IPS-18a (cell line): ENCODE measurements around the gene ARHGEF39.
A peak's percentile ranks its signal among the peaks of the same experiment; 100 is the strongest.
"Not testable (repeated sequence)": the region's sequence is repeated elsewhere in the genome, so short reads cannot be mapped to it uniquely, and the experiment has no call there.

Experiments used
- H3K27ac ChIP-seq: one replicate; pipeline ENCODE4 v1.5.1; 2013; ENCODE audit warnings: low read length
- H3K27me3 ChIP-seq: one replicate; pipeline ENCODE4 v1.6.1; 2013; ENCODE audit warnings: mild to moderate bottlenecking, low read length; ENCODE audit not compliant: control insufficient read depth, insufficient read depth
- H3K36me3 ChIP-seq: one replicate; pipeline ENCODE4 v1.6.1; 2013; ENCODE audit warnings: low read depth, low read length; ENCODE audit not compliant: control insufficient read depth
- H3K4me1 ChIP-seq: one replicate; pipeline ENCODE4 v1.6.1; 2013; ENCODE audit warnings: low read depth, low read length; ENCODE audit not compliant: control insufficient read depth
- H3K4me3 ChIP-seq: one replicate; pipeline ENCODE4 v1.5.1; 2013; ENCODE audit warnings: low read length
- H3K9ac ChIP-seq: one replicate; pipeline ENCODE4 v1.6.1; 2013; ENCODE audit warnings: mild to moderate bottlenecking, low read length, moderate library complexity
- H3K9me3 ChIP-seq: one replicate; pipeline ENCODE4 v1.6.1; 2013; ENCODE audit warnings: low read depth, low read length; ENCODE audit not compliant: control insufficient read depth

ARHGEF39 gene

DNA sequence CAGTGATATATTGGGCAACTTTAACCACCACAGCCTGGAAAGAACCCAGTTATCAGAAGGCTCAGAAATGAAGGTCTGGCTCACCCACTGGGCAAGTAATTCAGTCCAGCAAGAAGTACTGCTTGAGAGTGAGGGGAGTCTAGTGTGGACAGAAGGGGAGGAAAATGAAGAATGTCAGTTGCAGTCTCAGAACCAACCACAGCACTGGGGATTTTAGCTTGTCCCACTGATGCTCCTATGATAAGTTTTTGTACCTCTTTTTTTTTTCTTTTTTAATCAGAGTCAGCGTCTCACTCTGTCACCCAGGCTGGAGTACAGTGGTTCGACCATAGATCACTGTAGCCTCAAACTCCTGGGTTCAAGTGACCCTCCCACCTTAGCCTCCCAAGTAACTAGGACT, 37.4 kb downstream of the ARHGEF39 start:
- Histone ChIP-seq H3K27me3 (no peaks in the 10 kb centered on the region), H3K36me3 (no peaks in the 10 kb centered on the region), H3K4me3 (no peak overlapping the region), H3K27ac (no peak overlapping the region), H3K9me3 (no peaks in the 10 kb centered on the region), H3K9ac (no peak overlapping the region), H3K4me1 (no peaks in the 10 kb centered on the region)

DNA sequence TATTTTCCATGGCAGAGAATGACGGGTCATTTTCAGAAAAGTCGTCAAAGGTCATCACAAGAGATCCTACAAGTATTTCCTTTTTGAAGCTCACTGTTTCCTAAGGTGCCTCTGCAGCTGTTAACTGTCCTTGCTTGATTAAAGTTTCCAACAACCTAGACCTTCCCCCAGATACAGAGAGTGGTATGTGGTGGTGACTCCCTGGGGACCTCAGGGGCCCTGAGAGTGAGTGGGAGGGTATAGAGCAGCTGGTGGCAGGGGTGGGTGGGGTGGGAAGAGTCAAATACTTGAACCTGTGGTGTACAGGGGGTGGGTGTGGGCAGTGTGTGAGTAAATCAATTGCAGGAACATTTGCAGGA, 45.2 kb downstream of the ARHGEF39 start:
- no peak overlapping the region for H3K9ac ChIP-seq
- H3K9me3 ChIP-seq: no peaks in the 10 kb centered on the region
- H3K4me1 ChIP-seq: peaks cover 4% of the 10 kb centered on the region
- no peaks in the 10 kb centered on the region for H3K36me3 ChIP-seq
- H3K27ac ChIP-seq: no peak overlapping the region
- peaks cover 27% of the 10 kb centered on the region for H3K27me3 ChIP-seq
- no peak overlapping the region for H3K4me3 ChIP-seq

DNA sequence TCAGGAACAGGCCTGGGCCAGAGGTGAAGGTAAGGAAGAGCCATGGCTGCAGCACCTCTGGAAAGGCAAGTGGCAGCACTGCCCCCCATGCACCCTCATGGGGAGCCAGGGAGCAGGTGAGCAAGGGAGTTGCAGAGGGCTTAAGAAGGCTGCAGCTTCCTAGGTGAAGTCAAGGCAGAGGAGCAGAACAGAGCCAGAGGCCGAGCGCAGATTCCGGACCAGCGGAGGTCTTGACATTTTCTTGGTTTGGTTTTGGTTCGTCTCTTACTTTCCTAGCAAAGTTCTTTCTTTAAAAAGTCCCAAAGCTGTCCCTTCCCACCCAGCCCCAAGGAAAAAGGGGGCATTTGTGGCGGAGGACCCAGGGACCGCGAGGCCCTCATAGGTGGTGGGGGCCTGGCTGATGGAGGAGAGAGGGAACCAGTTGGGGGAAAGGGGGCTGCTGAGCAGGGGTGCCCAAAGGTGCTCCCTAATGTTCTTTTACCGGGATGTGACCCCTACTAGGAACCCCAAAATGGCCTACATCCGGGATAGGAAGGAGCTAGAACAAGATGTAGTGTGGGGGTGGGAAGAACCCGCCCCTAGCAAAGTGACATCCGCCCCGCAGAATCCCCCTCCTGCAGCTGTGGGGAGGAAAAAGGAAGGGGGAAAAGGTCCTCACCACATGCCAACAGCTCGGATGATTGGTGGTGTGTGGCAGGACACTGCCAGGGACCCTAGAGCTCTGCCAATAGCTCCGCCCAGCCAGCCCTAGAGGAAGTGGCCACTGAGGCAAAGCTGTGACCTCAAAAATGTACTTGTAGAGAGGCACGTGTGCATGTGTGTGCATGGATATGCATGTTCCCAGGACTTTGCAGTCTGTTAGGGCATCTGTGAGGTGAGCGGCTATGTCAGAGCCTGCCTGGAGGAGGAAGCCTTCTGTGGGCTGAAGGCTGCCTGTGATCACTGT, 45.9 kb downstream of the ARHGEF39 start:
- H3K9ac ChIP-seq: no peak overlapping the region
- no peaks in the 10 kb centered on the region for H3K36me3 ChIP-seq
- no peak overlapping the region for H3K27ac ChIP-seq
- peaks cover 27% of the 10 kb centered on the region for H3K27me3 ChIP-seq
- H3K4me1 ChIP-seq: peaks cover 4% of the 10 kb centered on the region
- H3K4me3 ChIP-seq: no peak overlapping the region
- H3K9me3 ChIP-seq: no peaks in the 10 kb centered on the region

GRCh38 chr9:35618325-35618727, 46.7 kb downstream of the ARHGEF39 start, which contains the start of gene CD72:
Gene CD72 (minus strand): TSS chr9:35618413. CDS start chr9:35618303, 110 bp downstream.
- Histone ChIP-seq H3K27me3 (peaks cover 30% of the 10 kb centered on the region), H3K4me3 (peak within 1 kb of the TSS; percentile 65)

GRCh38 chr9:35617548-35617947, 47.4 kb downstream of the ARHGEF39 start:
- Histone ChIP-seq H3K9me3 (no peaks in the 10 kb centered on the region), H3K27me3 (peaks cover 30% of the 10 kb centered on the region), H3K36me3 (no peaks in the 10 kb centered on the region), H3K4me1 (peaks cover 4% of the 10 kb centered on the region), H3K9ac (peak overlapping the region; percentile 30), H3K27ac (no peak overlapping the region), H3K4me3 (peak overlapping the region; percentile 65)

More at GRCh38 chr9:35618325-35618727, 46.7 kb downstream of the ARHGEF39 start, which contains the start of gene CD72:
- H3K9ac ChIP-seq: peak within 1 kb of the TSS; percentile 30
- no peaks in the 10 kb centered on the region for H3K36me3 ChIP-seq
- H3K27ac ChIP-seq: no peak within 1 kb of the TSS
- H3K4me1 ChIP-seq: peaks cover 4% of the 10 kb centered on the region
- H3K9me3 ChIP-seq: no peaks in the 10 kb centered on the region

- Histone ChIP-seq H3K9ac (peak overlapping the region; percentile 30), H3K9me3 (no peaks in the 10 kb centered on the region), H3K4me3 (peak overlapping the region; percentile 65), H3K4me1 (peaks cover 4% of the 10 kb centered on the region), H3K27me3 (peaks cover 30% of the 10 kb centered on the region), H3K27ac (no peak overlapping the region), H3K36me3 (no peaks in the 10 kb centered on the region)
Measured at GRCh38 chr9:35616681-35617459, 48.1 kb downstream of the ARHGEF39 start.

- Histone ChIP-seq H3K36me3 (no peaks in the 10 kb centered on the region), H3K27ac (no peak overlapping the region), H3K9me3 (no peaks in the 10 kb centered on the region), H3K27me3 (peaks cover 30% of the 10 kb centered on the region), H3K9ac (no peak overlapping the region), H3K4me1 (peaks cover 4% of the 10 kb centered on the region), H3K4me3 (peak overlapping the region; percentile 65)
Measured at GRCh38 chr9:35615981-35616680, 48.9 kb downstream of the ARHGEF39 start.

GRCh38 chr9:35612843-35613242, 52.2 kb downstream of the ARHGEF39 start:
- no peak overlapping the region for H3K9ac ChIP-seq
- no peaks in the 10 kb centered on the region for H3K9me3 ChIP-seq
- no peak overlapping the region for H3K4me3 ChIP-seq
- H3K4me1 ChIP-seq: peaks cover 4% of the 10 kb centered on the region
- H3K36me3 ChIP-seq: peaks cover 14% of the 10 kb centered on the region
- H3K27ac ChIP-seq: no peak overlapping the region
- peaks cover 26% of the 10 kb centered on the region for H3K27me3 ChIP-seq

DNA sequence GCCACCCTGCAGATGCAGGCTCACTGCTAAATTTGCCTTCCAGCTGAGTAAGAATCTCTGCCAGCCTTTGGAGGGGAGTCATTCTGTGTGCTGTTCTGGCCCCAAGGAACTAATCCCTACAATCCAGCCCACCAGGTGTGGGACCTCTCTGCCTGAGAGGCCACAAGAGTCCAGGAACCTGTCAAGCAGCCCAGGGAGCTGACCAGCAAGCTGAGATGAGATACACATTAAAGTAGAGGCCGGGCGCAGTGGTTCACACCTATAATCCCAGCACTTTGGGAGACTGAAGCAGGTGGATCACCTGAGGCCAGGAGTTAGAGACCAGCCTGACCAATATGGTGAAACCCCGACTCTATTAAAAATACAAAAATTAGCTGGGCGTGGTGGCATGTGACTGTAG, 52.9 kb downstream of the ARHGEF39 start:
- H3K36me3 ChIP-seq: peaks cover 15% of the 10 kb centered on the region
- peaks cover 18% of the 10 kb centered on the region for H3K27me3 ChIP-seq
- not testable (repeated sequence) for H3K9ac ChIP-seq, H3K9me3 ChIP-seq, H3K4me1 ChIP-seq, H3K4me3 ChIP-seq, H3K27ac ChIP-seq

DNA sequence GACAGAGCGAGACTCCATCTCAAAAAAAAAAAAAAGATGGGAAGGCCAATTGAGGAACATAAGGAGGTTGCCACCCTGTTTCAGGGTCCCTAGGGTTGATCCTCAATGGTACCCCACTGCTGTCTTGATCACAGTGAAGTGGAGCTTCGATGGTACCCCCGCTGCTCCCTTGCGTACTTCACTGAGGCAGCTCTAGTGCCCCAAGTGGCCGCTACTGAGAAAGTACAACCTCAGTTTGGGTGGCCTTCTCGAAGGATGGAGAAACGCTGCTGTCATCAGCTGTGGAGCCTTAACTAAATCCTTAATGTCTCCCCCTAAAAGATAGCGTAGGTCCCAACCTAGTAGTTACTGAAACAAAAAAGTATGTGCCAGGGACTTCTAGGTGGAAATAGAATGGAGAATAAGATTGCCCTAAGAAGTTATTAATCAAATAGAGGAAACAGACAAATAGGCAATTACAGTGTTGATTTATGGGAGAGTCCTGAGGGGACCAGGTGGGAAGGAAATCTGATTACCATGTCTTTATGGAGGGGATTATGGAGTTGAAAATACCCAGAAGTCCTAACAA, 53.7 kb downstream of the ARHGEF39 start:
- Histone ChIP-seq H3K27ac (no peak overlapping the region), H3K27me3 (peaks cover 10% of the 10 kb centered on the region), H3K9me3 (no peaks in the 10 kb centered on the region), H3K4me1 (no peaks in the 10 kb centered on the region), H3K36me3 (peaks cover 15% of the 10 kb centered on the region), H3K4me3 (no peak overlapping the region), H3K9ac (no peak overlapping the region)

- Histone ChIP-seq H3K4me3 (no peak overlapping the region), H3K9me3 (no peaks in the 10 kb centered on the region), H3K36me3 (peaks cover 15% of the 10 kb centered on the region), H3K27me3 (peaks cover 3% of the 10 kb centered on the region), H3K9ac (no peak overlapping the region), H3K27ac (no peak overlapping the region), H3K4me1 (no peaks in the 10 kb centered on the region)
Measured at GRCh38 chr9:35609820-35610163, 55.2 kb downstream of the ARHGEF39 start.
